ENCODE measurements around the gene NUP214.
"Not testable (repeated sequence)": the region's sequence is repeated elsewhere in the genome, so short reads cannot be mapped to it uniquely, and the experiment has no call there.

NUP214 gene

DNA sequence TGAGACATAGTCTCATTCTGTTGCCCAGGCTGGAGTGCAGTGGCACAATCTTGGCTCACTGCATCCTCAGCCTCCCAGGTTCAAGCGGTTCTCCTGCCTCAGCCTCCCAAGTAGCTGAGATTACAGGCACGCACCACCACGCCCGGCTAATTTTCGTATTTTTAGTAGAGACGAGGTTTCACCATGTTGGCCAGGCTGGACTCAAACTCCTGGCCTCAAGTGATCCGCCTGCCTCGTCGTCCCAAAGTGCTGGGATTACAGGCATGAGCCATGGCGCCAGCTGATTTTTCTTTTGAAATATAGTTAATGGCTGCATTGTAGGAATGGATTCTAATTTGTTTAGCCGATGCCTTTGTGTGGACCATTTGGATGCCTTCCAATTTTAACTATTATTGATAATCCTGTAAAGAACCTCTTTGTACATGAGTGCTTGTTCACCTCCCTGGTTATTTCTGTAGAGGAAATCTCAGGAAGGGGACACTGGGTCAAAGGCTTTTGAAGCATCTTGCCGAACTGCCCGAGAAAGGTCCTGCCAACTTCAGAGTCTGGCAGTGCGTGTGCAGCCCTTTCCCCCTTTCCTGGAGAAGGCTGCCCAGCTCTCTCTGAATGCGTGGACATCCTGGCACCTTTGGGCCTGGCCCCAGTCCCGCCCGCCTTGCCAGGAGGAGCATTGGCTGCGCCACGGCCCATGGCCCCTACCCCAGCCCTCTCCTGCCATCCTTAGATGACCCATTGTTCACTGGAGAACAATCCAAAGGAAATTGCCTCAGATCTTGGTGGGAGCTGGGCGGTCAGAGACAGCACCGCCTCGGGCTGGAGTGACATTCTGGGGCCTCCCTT is 8.9 kb upstream of the NUP214 start:
- DNase-seq (ENCODE audit: low spot score) = no peak

DNA sequence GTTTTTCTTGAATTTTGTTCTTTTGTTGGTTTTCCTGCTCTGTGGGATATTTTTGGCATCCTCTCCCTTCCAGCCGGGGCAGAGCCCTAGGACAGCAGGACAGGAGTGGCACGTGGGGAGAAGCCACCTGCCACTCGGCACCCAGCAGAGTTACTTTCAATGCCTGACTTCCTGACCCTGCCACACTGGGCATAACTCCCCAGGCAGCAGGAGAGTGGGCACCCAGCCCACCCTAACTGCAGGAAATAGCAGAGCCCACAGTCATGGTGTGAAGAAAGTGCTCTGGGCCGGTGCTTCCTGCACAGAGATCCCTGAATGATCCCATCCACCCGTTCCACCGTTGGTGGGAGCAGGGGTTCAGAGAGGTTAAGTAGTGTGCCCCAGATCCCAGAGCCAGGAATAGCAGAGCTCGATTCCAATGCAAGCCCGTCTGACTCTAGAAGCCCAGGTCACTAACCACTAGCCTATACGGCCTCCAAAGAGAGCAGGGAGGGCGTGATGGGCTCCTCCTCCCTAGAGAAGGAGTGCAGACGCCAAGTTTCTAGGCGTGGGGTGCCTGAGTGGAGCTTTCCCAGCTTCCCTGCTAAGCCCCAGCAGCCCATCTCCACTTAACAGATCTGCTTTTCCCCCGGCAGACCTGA is 8.1 kb upstream of the NUP214 start:
- DNase-seq (ENCODE audit: low spot score) = no peak

DNA sequence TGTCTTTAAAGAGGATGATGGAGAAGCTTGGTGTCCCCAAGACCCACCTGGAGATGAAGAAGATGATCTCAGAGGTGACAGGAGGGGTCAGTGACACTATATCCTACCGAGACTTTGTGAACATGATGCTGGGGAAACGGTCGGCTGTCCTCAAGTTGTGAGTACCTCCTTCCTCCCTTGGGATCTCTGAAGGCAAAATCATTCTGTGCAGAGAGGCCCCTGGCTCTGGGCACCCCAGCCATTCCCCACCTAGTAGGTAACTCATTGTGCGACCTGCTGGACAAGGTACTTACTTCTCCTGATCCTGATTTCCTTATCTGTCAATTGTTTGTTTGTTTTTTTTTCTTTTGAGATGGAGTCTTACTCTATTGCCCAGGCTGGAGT is 7.6 kb upstream of the NUP214 start:
- no peak for DNase-seq (ENCODE audit: low spot score)

DNA sequence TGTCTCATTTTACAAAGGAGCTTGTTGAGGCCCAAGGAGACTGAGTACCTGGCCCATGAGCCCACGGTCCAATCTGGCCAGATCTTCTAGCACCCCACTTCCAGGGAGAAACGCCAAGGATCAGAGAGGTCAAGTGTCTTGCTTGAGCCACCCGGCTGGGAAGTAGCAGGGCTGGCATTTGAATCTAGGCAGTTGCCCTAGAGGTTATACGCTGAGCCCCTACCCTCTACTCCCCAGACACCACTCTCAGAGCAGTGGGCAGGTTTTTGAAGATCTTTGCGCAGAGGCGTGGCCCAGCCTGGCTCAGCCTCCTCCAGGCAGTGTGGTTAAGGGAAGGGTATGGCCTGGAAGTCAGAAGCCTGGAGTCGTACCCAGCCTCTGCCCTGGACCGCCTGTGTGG is 5.8 kb upstream of the NUP214 start:
- DNase-seq (ENCODE audit: low spot score) = no peak

DNA sequence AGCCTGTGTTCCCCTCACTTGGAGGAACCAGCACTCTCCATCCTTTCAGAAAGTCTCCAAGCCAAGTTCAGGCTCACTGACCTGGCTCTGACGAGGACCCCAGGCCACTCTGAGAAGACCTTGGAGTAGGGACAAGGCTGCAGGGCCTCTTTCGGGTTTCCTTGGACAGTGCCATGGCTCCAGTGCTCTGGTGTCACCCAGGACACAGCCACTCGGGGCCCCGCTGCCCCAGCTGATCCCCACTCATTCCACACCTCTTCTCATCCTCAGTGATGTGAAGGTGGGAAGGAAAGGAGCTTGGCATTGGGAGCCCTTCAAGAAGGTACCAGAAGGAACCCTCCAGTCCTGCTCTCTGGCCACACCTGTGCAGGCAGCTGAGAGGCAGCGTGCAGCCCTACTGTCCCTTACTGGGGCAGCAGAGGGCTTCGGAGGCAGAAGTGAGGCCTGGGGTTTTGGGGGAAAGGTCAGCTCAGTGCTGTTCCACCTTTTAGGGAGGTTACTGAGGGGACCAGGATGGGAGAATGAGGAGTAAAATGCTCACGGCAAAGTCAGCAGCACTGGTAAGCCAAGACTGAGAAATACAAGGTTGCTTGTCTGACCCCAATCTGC is 4.7 kb upstream of the NUP214 start:
- no peak for DNase-seq (ENCODE audit: low spot score)

DNA sequence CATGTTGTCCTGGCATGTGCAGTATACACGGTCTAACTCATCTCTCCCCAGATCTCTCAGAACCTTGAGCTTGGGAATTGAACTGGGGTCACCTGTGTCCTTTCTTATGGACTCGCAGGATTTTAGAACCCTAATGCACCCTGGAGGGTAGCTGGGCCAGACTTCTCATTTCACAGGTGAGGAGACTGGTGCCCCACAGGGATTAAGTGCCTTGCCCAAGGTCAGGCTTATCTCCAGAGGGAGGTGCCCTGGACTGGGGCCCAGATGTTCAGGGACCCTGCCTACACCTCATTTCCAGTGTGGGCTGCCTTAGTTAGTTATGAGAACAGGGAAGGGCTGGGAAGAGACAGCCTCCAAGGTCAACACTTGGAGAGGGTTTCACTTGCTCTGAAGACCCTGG is 4.0 kb upstream of the NUP214 start:
- no peak for DNase-seq (ENCODE audit: low spot score)

DNA sequence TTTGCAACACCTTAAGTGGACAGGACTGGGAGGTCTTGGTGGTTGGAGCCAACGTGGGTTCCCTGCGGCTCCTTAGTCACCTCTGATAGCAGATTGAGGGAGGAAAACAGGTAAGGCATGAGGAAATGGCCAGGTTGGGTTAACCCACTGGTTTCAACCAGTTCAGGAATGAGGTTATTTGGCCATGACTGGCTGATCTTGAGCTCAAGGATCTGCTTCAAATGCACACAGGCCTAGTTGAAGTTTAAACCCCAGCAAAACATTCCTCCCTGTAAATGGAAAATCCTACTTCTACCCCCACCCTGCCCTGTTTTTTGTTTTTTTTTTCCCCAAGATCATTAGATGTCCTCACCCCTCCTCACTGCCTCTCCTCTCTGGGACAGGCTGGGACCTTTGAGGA is 3.2 kb upstream of the NUP214 start:
- DNase-seq (ENCODE audit: low spot score) = no peak

DNA sequence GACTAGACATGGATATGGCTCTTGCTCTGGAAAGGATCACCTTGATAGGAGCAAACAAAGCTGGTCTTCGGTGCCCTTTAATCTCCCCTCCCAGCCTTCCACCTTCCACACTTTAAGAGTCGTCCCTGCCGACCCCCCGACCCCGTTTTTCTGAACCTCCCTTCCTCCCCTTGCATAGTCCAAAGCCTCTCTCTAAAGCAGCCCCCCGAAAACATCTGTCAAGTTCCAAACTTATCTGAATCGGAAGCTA is 423 bp upstream of the NUP214 start:
- no peak for DNase-seq (ENCODE audit: low spot score)

DNA sequence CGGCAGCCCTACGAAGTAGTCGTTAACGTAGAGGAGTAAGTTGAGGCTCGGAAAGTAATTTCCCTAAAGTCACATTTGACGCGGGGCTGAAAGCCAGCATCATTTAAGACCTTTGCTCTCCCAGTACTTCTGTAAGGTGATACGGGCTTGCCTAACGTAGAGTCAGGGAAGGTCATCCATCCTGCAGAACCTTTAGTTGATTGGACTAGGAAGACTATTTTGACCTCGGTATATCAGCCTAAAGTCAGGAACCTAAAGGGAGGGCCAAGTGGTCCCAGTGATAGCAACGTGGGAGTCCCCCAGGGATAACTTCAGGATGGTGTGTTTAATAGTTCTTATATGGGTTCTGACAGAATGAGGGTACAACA is 657 bp downstream of the NUP214 start:
- DNase-seq (ENCODE audit: low spot score) = no peak

DNA sequence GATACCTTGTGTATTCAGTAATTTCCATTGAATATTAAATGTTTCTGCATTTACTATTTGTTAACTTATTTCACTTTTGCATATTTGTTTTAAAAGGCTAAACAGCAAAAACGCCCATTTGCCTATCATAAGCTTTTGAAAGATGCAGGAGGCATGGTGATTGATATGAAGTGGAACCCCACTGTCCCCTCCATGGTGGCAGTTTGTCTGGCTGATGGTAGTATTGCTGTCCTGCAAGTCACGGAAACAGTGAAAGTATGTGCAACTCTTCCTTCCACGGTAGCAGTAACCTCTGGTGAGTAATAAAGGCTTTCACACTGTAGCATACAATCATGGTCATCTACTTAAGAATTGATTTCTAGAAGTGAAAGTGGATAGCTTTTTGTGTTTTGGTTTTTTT is 3.8 kb downstream of the NUP214 start:
- DNase-seq (ENCODE audit: low spot score) = no peak

DNA sequence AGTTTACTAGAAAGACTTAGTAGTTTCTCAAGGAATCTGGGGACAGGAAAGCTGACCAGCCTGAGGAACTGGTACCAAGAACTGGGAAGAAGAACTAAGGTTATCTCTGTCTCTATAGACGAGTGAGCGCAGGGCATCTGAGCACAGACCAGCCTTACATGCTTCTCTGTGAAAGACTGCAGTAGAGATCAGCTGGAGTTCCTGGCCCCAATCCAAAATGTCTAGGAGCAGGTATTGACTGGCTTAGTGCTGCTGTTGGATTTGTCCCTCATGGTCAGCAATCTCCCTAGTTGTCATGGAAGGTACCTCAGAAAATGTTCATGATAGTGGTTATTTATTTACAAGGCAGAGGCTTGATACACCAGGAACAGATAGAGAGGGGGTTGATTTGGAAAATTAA is 13.3 kb downstream of the NUP214 start:
- DNase-seq (ENCODE audit: low spot score) = no peak

DNA sequence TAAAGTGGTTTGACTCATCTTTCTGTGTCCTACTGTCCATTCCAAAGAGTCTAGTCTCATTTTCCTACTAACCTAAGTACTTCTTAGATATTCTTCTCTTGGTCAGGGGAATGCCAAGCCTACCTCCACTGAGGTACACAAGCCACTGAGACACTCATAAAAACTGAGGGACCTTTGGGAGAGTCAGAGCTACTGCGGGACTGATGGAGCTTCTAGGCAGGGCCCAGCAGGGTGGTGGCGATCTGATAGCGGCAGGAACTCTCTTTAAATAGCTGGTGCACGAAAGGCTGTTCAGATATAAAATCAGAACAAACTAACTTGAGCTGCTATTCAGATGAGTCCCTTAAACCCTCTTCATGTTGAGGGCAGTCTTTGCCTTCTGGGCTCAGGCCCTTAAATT is 14.7 kb downstream of the NUP214 start:
- no peak for DNase-seq (ENCODE audit: low spot score)

DNA sequence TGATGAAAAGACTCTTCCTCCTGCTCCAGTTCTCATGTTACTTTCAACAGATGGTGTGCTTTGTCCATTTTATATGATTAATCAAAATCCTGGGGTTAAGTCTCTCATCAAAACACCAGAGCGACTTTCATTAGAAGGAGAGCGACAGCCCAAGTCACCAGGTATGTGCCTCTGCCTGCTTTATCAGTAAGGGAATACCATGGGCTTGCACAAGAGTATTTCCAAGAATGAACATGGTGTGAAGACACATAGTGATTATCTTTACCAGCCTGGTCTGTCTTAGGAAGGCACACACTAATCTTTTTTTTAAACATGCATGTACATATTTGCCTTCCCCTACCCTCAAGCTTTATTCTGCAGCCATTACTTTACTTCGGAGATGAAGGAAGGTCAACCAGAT is 15.2 kb downstream of the NUP214 start:
- no peak for DNase-seq (ENCODE audit: low spot score)

DNA sequence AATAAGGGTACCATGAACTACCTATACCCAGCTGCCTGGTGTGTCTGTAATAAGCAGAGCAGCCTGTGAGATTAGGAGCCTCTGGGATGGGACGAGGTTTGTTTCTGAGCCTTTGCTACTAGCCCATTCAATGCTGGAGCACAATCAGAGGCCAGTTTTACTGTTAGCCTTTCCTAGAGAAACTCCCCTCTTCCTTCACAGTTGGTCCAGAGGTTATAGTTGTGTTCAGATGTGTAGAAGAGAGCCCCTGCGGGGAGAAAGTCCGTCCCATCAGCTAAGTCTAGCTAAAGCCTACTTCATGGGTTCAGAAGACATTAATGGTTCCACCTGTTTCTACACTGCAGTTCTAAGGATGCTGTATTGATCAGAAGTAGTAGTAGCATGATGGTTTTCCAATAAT is 16.8 kb downstream of the NUP214 start:
- DNase-seq (ENCODE audit: low spot score) = no peak

DNA sequence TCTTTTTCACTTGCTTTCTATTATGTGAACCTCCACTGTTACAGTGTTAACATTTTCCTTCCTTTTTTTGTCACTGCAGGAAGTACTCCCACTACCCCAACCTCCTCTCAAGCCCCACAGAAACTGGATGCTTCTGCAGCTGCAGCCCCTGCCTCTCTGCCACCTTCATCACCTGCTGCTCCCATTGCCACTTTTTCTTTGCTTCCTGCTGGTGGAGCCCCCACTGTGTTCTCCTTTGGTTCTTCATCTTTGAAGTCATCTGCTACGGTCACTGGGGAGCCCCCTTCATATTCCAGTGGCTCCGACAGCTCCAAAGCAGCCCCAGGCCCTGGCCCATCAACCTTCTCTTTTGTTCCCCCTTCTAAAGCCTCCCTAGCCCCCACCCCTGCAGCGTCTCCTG is 18.8 kb downstream of the NUP214 start:
- no peak for DNase-seq (ENCODE audit: low spot score)

DNA sequence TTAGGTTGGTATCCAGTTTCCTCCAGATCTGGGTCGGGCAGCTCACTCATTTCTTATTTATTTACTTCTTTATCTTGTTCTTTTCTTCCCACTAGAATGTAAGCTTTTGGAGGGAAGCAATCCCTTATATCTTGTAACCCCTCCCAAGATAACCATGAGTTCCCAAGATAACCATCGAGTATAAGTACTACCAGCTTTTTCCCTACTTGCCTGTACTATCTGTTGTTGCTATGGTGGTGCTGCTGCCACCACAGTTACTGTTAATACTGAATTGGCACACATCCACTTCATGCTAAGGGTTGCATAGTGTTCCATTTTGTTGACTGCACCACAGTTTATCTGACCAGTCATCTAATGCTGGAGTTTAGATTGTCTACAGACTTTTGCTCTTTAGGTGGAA is 19.9 kb downstream of the NUP214 start:
- DNase-seq (ENCODE audit: low spot score) = no peak

DNA sequence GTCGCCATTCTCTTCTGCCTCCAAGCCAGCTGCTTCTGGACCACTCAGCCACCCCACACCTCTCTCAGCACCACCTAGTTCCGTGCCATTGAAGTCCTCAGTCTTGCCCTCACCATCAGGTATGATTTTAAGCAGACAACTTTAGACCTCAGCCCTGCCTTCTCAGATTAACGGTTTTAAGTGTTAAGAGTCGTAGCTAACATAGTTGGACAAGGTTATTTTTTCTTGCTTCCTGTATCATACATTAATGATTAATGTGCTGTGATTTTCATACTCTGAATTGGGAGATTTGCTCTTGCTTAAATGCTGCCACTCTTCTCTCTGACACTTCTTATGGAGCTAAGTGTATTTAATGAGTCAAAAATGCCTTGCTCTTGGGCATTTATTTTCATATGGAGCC is 20.8 kb downstream of the NUP214 start:
- DNase-seq (ENCODE audit: low spot score) = no peak

DNA sequence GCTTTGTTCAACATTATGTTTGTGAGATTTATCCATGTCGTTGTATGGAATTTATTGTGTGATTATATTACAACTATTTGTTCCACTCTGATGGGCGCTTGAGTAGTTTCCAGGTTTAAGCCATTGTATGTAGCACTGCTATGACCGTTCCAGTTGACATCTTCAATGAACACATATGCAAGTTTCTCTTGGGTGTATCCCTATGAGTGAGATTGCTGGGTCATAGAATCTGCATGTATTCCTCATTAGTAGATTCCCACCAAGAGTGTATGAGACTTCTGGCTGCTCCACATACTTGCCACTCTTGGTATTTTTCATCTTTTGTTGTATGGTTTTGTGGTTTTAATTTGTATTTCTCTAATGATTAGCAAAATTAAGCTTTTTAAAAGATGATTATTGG is 22.9 kb downstream of the NUP214 start:
- no peak for DNase-seq (ENCODE audit: low spot score)

DNA sequence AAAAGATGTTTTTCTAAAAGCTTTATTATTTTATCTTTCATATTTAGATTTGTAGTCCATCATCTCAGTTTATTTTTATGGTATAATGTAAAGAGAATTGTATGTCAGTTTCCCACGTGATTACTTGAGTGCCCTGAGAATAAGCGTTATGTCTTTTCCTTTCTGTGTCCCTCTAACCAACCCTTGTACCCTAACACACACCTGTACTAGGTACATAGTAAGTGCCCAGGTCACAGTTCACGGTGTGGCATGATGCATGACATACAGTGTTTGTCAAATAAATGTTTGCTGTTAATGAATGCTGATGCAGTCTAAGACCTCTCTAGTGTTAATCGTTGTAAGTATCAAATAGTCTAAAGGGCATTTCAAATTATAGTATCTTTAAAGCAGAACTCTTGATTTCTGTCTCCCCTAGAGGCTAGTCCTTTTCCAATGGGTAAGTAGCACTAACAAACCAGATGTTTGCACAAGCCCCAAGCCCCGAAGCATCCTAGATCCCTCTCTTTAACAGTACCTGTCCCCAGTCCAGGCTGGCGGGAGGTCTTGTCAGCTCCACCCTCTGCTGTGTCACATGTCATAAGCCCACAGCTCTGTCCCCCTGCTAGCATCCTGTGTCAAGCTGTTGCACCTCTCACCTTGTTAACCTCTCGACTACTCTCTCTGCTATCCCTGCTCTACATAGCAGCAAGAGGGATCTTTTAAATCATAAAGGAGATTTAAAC is 23.7 kb downstream of the NUP214 start:
- DNase-seq (ENCODE audit: low spot score) = no peak

DNA sequence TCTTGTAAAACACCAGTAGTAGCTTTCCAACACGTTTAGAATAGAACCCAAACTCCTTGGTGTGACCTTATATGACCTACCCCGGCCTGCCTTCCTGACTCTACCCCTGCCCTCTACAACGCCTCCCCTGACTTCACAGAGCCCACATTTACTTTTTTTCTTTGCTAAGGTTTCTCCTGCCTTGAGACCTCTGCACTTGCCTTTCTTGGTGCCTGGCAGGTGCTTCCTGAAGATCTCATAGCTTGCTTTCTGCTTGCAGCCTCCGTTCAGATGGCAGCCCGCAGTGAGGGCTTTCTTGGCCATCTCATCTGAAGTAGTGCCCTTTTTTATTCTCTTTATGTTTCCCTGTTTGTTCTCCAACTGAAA is 24.3 kb downstream of the NUP214 start:
- no peak for DNase-seq (ENCODE audit: low spot score)

DNA sequence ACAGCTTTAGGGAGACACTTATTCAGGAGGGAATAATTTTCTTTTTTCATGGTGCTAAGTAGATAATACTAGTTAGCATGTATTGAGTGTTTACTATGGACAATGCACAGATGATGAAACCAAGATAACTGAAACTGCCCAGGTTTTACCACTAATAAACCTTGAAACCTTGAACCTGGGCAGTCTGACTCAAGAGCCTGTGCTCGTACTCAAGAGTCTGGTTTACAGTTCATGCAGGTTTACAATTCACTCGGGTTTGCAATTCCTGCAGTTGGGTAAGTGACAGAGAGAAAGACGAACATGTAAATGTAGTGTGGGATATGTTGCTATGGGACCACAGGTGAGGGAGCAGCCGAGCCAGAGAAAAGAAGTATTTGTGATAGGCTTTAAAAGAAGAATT is 28.2 kb downstream of the NUP214 start:
- DNase-seq (ENCODE audit: low spot score) = no peak

DNA sequence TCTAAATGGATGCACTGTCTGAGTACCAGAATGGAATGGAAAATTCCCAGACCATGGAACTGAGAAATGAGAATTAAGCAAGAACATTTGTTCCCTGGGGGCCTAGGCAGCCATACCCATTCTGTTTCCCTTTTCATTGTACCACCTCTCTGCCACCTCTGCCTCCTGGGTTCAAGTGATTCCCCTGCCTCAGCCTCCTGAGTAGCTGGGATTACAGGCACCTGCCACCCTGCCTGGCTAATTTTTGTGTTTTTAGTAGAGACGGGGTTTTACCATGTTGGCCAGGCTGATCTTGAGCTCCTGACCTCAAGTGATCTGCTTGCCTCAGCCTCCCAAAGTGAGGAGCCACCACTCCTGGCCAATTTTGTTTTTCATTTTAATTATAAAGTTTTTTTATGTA is 33.3 kb downstream of the NUP214 start:
- DNase-seq (ENCODE audit: low spot score) = not testable (repeated sequence)

DNA sequence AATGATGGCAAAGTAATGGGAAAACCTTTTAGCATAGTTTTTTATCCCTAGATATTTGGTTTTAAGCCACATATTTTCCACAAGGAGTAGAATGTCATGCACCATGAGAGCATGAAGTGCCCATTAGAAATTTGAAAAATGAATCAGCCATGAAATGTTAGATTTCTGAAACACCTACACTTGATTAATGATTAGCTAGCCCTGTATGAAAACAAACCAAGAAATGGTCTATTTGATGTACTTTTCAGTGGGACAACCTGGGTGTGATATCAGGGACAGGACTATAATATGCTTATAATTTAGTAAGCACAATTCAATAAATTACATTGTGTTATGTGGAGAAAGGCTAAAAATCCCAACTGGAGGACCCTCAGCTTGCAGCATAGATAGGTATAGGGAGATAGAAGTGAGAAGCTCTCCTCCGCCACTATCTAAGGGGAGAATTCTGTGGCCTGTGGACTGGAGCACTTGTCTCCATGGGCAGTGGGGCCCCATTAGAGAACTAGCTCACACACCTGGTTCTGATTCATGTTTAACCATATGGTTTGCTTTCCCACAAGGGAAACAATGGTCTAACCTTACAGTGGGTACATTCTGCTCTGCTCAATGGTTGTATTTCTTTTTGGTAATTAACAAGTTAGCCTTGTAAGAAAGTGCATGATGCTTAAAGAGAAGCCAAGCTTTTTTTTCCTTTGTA is 35.2 kb downstream of the NUP214 start:
- no peak for DNase-seq (ENCODE audit: low spot score)
